Measurements from ENCODE around the gene PCOLCE2. TPM values are rescaled to one million over a fixed set of nuclear protein-coding genes. Genes with fewer than 3 reads are reported as not detected.
A peak's percentile ranks its signal among the peaks of the same experiment; 100 is the strongest.

PCOLCE2 gene
- total and polyA plus RNA-seq, 2 of the 8 experiments (the other 6 are each of a cell fraction or from before 2014, with no cell fraction given), result 11.1 to 12.6 TPM

GRCh38 chr3:142888099-142888480, 793 bp downstream of the PCOLCE2 start:
- Histone ChIP-seq H4K5ac (ENCODE audit: insufficient read length, low read depth, low read length) (no peak overlapping the region), H3K4ac (replicated peaks; ENCODE audit: insufficient read length, low read depth, low read length) (no peak overlapping the region), H2BK120ac (replicated peaks; ENCODE audit: low read depth, low read length) (no peak overlapping the region), H4K20me1 (replicated peaks in 1 of 2; ENCODE audit: control insufficient read depth in 1 of 2, insufficient read depth in 2 of 2, low read length in 2 of 2) (no peaks in the 10 kb centered on the region), H3K36me3 (ENCODE audit: control insufficient read depth in 2 of 4, insufficient read depth in 4 of 4, low read length in 3 of 4) (no peaks in the 10 kb centered on the region; a peak in 1 of 8 replicates), H2BK12ac (ENCODE audit: low read depth, low read length) (no peak overlapping the region), H3K27ac (ENCODE audit: low read depth, low read length) (no peak overlapping the region), H2AK5ac (ENCODE audit: low read depth, low read length) (no peak overlapping the region), H4K91ac (replicated peaks; ENCODE audit: insufficient read length, low read length) (no peak overlapping the region), H3K79me1 (ENCODE audit: low read depth, low read length) (no peaks in the 10 kb centered on the region), H3K9ac (replicated peaks in 1 of 4; ENCODE audit: extremely low read depth in 1 of 4, low read depth in 3 of 4, low read length in 3 of 4) (peak overlapping the region in 3 of 4 experiments; percentile 70 to 74 (median 72); a peak in 6 of 7 replicates), H4K8ac (ENCODE audit: extremely low read depth, insufficient read depth, low read length) (peak overlapping the region; percentile 94; the same call in 1 of the 2 replicates), H3K4me3 (ENCODE audit: extremely low read depth in 1 of 4, insufficient read depth in 2 of 4, low read depth in 3 of 4, low read length in 4 of 4) (peak overlapping the region; percentile 47 to 71 (median 64)), H2BK15ac (ENCODE audit: low read length) (no peak overlapping the region; the same call in 1 of the 2 replicates), H3K79me2 (ENCODE audit: control insufficient read depth in 1 of 2, insufficient read depth in 2 of 2, low read length in 2 of 2) (no peaks in the 10 kb centered on the region), H3K9me3 (ENCODE audit: insufficient read depth in 2 of 2, low read depth in 1 of 2, low read length in 1 of 2) (no peaks in the 10 kb centered on the region), H3K18ac (ENCODE audit: extremely low read depth, low read length) (peak overlapping the region; percentile 93; the same call in 1 of the 2 replicates), H3K4me1 (replicated peaks in 1 of 4; ENCODE audit: control insufficient read depth in 3 of 4, insufficient read depth in 4 of 4, low read length in 3 of 4) (peaks cover 0 to 4% (median 2%) of the 10 kb centered on the region in 4 experiments; a peak in 3 of 7 replicates), H3K56ac (replicated peaks; ENCODE audit: insufficient read length, low read depth, low read length) (no peak overlapping the region), H3K23ac (ENCODE audit: insufficient read length) (no peak overlapping the region), H3K4me2 (ENCODE audit: insufficient read depth in 1 of 2, low read depth in 2 of 2, low read length in 2 of 2) (peak overlapping the region; percentile 77 to 86), H2AFZ (ENCODE audit: low read length) (peak overlapping the region; percentile 5), H3K14ac (ENCODE audit: insufficient read length) (no peak overlapping the region), H2BK5ac (ENCODE audit: low read depth, low read length) (0 out of 2 replicates have a peak overlapping the region, but pooled peaks have one; percentile 44), H3K27me3 (replicated peaks in 1 of 4; ENCODE audit: control insufficient read depth in 3 of 4, extremely low read depth in 1 of 4, insufficient read depth in 3 of 4, low read length in 3 of 4) (peaks cover 0 to 8% (median 5%) of the 10 kb centered on the region in 4 experiments; a peak in 5 of 7 replicates), H3K23me2 (ENCODE audit: low read depth, low read length) (peaks cover 12% of the 10 kb centered on the region; the same call in 1 of the 2 replicates), H2BK20ac (ENCODE audit: low read length) (no peak overlapping the region)
- POLR2A ChIA-PET (ENCODE audit: partially characterized antibody), result interaction anchor here (1.0 to 2.7 kb wide), 9 partner anchors 10 to 99 kb away, joined by 3 to 14 read pairs (median 6); partner anchors contain the start of gene PAQR9
- 8% methylated on average over 14 of the region's 14 CpGs; no CpG with 5 or more reads in 1 of the 2 experiments for WGBS, 2 experiments (ENCODE audit: extremely low coverage in 1 of 2, insufficient coverage in 1 of 2, insufficient read length in 1 of 2, insufficient replicate concordance in 2 of 2, low coverage in 1 of 2, low lambda C conversion rate in 2 of 2, missing lambda C conversion rate in 1 of 2)
- CTCF ChIA-PET (ENCODE audit: partially characterized antibody), result interaction anchor here (1.1 to 2.0 kb wide), 6 partner anchors 24 to 93 kb away, joined by 3 to 5 read pairs (median 4); no protein-coding TSS in a partner anchor
- DNase-seq (ENCODE audit: low read depth in 1 of 2, low spot score in 2 of 2) (no peak), FAIRE-seq (no peak)

Data from H1 (cell line).